Mammary epithelial cell (primary cell): Measurements from ENCODE around the gene TRDMT1.

Experiments
- CTCF ChIP-seq, 2 donors: IDR thresholded peaks in 1 of 2; conservative IDR thresholded peaks in 1 of 2; 2 replicates each; pipeline ENCODE4 v1.5.1; 2011 to 2012; ENCODE audit warnings: inconsistent platforms in 2 of 2, low read length in 2 of 2, mild to moderate bottlenecking in 2 of 2, control low read depth in 1 of 2, low read depth in 1 of 2; ENCODE audit not compliant: insufficient read depth in 1 of 2; ENCODE audit errors: extremely low read depth in 1 of 2
- EZH2 ChIP-seq: IDR thresholded peaks from 2 replicates; pipeline ENCODE4 v1.6.1; 2012; ENCODE audit warnings: low read length, inconsistent platforms, borderline replicate concordance

- TF ChIP-seq CTCF (conservative IDR thresholded peaks at IDR 0.05 in 1 of 2, IDR thresholded peaks at IDR 0.05 in 1 of 2; ENCODE audit: extremely low read depth in 1 of 2, insufficient read depth in 1 of 2, low read depth in 1 of 2, low read length in 2 of 2), result no peak
- no peak for TF ChIP-seq EZH2
Observed at GRCh38 chr10:17169803-17170202, 31.7 kb downstream of the TRDMT1 start.
